Hematopoietic multipotent progenitor cell treated with erythropoietin and hydrocortisone succinate and interleukin-3 and kit ligand, for 4 days (in vitro differentiated cells): ENCODE measurements around the gene AFAP1L2.

Source experiments
- DNase-seq: peaks from one replicate; pipeline ENCODE4 v3.0.0-alpha.2; 2015

AFAP1L2 gene

DNA sequence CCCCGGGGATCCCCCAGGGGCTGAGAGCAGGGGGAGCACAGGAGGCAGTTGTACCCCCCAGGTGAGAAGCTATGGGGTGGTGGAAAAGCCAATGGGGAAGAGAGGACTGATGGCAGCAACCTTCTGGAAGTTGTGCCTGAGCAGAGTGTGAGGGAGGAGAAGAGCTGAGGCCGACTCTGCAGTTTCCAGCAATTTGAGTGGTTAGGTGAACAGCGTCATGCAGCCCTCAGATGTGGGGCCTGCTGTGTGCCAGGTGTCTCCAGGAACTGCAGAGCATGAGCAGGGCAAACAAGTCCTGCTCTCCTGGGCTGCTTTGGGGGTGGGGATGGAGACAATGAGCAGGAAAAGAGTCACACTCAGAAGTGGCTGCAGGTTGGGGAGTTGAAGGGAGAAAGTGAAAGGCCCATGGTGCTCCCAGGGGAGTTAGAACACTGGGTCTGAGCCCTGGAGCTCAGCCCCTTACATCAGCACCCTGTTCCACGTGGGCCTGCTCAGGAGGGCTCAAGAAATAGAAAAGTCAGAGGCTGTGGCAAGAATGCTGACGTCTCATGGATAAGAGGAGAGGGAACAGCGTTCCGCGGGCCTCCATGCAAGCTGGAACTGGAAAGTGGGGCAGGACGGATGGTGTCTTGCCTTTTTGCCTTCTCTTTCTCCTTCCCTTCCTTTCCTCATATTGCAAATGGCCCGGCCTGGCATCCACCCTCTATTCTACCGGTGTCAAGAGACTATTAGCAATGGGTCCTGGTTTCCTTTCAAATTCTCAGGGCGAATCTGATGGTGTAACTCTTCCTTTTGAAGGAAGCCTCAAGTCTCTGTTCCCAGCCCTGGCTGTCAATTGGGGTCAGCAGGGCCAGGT is 4.0 kb upstream of the AFAP1L2 start:
- DNase-seq: no peak

DNA sequence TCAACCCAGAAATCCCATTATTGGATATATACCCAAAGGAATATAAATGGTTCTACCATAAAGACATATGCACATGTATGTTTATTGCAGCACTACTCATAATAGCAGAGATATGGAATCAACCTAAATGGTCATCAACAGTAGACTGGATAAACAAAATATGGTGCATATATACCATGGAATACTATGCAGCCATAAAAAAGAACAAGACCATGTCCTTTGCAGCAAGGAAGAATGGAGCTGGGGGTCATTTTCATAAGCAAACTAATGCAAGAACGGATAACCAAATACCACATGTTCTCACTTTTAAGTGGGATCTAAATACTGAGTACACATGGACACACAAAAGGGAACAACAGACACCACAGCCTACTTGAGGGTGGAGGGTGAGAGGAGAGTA is 2.2 kb upstream of the AFAP1L2 start:
- no peak for DNase-seq

DNA sequence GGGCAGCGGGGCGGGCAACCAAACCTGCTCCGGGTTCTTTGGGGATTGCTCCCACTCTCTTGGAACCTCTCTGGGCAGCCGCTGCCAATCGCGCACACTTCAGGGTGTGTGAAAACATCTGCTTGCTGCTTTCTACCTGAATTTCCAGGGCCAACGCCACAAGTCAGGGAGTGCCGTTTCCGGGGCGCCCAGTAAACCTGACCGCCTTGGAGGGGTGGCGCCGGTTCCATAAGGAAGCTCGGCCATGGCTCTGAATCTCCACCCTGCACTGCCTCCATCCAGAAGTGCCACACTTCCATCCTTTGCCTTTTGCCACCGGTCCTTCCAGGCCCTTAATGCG is 679 bp upstream of the AFAP1L2 start:
- no peak for DNase-seq

DNA sequence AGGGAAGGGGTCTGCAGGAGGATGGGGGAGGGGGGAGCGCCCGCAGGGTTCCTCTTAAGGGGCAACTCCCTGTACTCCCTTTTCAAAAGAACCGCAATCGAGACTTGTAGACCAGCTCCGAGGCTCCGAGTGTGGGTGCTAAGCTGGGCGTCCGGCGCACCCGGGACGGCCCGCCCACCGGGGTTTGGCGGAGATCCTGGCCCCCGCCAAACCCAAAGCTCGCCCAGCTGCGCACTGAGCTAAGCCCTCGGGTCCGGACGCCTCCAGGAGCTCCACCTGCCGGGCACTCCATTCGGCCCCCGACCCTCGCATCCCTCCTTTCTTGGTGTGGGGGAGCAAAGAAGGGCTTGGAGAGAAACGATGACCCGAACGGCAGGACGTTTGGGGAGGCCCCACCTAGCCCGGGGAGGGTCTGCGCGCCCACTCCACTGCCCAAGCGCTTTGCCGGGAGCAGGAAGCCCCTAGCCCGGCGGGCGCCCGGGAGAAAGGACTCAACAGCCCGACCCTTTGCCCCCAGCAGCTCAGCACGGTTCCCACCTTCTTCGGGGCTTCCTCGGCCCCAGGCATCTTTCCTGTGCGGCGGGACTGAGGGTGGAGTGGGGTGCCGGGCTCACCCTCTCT is 651 bp downstream of the AFAP1L2 start:
- peak; percentile 17 for DNase-seq

DNA sequence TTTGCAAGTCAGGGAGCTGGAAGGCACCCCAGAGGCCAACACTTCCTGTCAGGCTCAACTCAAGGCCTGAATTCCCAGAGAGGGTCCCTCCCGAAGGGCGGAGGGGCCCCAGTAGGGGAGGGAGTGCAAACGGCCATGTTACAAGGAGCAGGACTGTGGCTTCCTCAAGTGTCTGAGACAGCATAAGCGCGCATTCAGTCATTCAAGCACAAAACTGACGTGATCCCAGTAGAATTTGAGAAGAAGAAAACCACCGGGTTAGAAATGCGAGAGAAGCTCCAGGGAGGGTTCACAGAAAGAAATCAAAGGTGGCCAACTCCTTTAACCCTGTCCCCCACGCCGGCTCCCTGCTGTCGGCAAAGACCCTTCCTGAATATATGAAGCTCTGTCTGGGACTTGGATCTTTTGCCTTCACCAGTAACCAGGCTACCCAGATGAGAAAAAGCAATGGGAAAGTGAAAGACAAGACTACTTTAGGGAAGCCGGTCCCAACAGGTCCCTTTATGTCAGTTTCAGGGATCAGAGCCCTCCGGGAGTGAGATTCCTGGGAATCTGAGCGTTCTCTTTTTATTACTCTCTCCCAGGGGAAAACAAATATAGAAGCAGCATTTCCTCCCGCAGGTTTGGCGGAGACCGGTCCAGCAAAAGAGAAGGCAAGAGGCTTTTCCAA is 1.3 kb downstream of the AFAP1L2 start:
- DNase-seq: peak; percentile 10

DNA sequence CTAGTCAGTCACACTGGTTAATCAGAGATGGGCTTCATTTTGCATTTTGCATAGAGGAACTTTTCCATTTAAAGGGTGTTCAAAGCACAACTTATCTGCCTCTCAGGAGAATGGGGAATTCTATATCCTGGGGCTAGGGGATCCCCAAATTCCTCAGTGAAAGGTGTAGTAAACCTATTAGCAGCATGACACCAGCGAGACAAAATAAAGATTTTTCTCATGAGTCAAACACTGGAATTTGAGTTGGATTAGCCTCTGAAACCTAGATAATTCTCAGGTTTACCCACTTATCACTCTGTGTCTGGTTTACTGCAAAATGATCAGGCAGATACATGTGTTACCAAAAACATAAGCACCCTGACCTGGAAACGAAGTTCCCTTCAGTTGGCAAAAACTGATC is 2.1 kb downstream of the AFAP1L2 start:
- no peak for DNase-seq

DNA sequence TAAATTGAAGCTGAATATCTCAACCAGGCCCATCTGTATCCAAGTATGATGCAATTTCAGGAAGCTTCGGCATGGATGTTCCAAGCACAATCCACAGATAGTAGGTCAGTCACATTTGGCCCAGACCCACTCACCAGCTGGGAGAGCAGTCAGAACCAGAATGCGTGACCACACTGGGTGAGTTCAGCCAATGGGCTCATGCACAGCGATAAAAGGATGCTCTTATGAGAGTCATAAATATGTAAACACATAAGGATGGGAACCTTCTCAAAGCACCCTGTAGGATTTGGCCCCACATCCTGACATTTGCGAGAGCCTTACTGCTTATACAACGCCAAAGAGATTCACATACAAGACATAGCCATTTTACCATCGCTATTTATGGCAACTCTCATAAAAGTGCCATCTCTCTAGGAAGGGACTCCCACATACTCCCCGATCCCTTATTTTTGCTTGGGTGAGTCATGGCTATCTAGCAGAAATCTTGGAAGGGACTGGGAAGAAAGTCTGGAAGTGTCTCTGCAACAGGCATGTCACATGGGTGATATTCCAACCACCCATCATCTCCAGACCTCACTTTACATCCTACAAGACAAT is 3.0 kb downstream of the AFAP1L2 start:
- no peak for DNase-seq

DNA sequence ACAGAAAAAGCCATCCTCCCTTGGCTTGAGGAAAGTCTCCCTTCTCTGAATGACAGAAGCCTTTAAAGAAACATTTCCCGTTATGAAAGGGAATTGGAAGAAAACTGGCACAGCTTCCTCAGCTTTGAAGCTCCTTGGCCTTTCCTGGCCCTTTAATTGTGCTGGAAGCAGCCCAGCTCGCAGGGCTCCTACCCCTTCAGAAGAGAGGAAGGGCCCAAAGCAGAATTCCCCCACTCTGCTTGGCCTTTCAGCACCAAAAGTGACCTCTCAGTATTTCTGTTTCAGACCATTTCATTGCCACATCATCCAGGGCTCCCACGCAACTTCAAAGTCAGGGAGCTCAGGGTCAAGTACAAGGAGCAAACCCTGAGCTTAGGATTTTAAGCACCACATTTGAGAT is 4.2 kb downstream of the AFAP1L2 start:
- no peak for DNase-seq

DNA sequence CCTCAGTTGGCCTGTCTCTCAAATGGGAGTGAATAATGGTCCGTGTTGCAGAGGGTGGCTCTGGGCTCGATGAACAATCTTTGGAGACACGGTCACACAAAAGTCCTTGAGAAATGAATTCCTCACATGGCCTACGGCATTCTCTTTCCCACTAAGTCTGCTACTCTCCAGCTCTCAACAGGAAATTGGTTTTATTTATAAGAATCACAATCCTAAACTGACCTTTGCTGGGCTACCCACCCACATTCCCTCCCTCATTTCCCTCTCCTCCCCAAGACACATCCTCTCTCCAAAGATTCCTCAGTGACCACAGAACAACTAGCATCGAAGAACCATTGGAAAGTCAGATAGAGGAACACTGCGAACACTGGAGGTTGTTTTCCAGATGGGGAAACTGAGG is 4.7 kb downstream of the AFAP1L2 start:
- no peak for DNase-seq

DNA sequence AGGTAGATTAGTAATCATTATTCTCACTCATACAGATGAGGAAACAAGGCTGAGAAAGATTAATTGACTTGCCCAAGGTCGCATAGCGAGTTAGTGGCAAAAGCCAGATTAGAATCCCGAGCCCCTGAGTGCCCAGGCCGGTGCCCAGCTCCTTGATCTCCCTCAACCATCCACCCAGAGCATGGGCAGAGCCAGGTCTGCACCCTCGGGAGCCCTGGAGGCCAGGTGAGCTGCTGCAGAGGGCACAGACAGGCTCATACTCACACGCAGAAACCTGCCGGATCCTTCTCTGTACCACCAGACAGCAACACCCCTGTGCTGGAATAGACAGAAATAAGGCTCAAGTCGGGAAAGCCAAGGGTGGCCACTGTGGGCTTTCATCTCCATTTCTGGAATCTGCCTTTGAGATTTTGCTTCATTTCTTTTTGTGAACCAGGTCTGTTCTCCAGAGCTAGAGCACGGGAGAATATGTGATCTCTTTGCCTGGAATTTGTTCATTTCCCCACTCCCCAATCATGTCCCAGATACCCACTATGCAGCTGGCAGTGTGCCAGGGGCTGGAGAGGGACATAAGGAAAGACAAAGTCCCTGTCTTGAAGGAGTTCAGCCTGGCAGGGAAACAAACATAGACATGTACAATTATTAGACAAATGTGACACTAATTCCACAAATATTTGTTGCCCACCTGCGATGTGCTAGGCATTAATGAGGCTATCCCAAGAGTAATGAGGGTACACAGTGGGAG is 5.5 kb downstream of the AFAP1L2 start:
- DNase-seq: no peak

DNA sequence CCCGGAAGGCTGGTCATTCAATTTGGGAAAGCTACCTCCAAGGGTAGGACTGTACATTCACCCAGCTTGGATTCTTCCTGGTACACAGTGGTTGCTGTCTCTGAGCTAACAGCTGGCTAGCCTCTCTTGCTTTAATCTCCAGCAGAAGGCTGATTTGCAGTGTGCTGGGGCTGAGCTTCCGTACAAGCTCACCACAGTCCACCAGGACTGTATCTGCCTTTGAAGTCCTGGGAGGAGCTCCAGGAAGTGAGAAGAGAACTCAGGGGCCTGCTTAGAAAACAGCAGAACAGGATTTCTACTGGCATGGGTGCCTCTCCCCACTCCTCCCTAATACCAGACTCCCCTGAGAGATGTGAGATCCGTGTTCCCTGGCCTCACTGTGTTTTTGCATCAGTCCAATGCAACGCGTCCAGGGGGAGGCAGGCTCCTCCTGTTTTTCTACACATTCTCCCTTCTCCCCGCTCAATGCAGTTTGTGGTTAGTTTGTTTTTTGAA is 6.6 kb downstream of the AFAP1L2 start:
- DNase-seq: peak; percentile 15

DNA sequence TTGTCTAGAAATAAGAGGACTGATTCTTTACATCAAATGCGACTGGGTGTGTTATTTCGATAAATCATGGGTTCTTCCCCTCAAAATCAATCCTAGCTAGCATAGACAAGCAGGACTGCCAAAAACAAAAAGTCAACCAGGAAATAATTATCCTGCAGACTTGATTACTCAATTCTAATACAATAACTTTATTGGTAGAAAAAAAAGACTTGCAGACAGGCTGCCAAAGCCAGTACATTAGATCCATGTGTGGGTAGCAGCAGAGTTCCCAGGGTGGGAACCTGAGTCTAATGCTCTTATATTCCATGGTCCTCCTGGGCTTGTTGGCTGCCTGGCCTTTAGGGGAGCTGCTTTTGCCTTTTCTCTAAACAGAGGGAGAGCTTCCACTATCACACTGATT is 7.8 kb downstream of the AFAP1L2 start:
- DNase-seq: no peak

DNA sequence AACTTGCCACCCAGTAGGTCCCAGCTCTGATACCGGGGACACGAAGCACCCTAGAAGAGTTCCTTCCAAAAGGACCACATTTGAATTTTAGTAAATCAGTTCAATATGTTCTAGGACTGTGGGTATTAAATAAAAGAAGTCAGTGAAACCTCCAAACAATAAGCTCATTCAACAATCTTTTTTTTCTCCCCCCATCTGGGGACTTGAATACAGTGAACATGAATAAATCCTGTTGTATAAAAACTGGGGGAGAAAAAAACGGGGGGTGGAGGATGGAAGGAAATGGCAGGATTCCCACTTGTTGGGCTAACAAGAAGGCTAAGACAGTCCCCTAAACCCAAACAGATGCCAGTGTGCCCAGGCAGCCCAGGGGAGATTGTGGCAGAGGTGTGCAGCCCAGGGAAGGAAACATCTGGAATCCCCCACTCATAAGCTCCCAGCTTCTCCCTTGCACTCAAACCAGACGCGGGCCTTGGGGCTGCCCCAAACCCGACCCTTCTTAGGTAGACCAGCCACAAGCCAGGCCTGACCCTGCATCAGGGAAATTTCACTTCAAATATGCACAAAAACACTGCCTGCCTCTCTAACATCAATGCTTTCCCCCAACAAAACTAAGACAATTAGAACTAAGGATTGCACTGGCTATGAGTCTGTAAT is 8.8 kb downstream of the AFAP1L2 start:
- DNase-seq: no peak

DNA sequence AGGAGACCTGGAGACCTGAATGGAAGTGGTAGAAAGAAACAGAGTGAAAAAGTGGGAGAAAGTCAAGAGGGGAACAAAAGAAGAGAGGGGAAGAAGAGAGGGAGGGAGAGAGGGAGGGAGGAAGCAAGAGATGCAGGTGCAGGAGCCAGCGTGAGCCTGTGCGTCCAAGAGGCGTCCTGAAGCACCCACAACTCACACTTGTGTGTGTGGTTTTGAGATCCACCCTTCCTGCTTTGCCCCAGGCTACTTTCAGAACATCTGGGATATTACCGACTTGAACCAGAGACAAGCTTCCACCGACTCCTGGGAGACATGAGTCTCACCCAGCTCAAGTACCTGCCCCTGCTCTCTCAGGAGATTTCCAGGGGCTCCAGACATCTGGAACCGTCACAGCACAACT is 9.8 kb downstream of the AFAP1L2 start:
- DNase-seq: no peak

DNA sequence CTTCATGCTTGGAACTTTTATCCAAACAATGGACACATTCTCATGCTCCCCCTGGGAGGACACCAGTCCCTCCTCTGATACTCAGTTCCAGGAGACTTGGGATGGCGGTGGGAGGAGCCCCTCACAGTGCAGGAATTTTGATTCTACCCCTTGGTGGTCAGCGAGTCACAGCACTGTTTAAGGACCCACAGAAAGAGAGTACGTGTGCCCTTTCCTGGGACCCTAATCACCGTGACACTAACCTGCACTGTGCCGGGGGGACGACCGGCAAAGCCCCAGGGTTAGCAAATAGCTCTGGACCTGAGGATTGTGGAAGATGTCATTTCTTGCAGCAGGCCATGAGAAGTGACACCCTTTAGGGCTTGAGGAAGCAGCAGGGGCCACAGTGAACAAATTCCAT is 10.4 kb downstream of the AFAP1L2 start:
- DNase-seq: no peak

DNA sequence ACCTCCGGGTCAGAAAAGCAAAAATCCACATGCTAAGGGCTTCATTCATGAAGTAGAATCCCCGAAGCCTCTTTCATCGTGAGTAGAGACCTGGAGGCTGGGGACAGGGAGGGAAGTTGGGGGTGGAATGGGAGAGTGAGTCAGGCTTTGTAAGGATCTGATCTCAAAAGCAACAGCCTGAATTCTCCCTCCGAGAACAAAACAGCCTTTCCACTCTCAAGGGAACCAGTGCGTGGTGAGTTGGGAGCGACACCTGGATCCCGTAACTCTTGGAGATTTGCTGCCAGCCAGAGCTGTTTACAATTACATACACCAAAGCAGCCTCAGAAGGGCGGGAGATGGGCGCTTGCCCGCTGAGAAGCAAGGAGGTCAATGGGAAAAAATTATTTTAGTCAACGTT is 10.8 kb downstream of the AFAP1L2 start:
- no peak for DNase-seq

DNA sequence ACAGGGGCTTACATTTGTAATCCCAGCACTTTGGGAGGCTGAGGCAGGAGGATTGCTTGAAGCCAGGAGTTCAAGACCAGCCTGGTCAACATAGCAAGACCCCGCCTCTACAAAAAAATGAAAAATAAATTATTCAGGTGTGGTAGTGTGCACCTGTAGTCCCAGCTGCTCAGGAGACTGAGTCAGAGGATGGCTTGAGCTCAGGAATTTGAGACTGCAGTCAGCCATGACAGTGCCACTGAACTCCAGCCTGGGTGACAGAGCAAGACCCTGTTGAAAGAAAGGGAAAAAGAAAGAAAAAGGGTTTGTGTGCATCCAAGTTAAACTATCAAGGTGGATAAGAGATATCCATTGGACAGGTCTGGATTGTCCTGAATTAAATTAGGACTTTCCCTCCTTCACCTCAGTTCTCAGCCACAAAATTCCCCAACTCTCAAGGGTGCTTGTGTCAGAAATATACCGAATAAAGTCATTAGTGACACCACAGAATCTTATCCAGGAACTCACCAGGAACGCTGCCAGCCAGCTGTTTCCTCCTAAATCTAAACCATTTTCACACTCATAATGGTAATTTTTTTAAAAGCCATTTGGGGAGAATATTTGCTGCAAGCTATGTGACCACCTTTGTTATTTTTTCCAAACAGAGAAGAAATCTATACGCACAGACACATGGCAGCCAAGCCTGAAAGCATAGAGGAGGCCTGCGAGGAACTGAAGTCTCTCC is 12.0 kb downstream of the AFAP1L2 start:
- peak; percentile 23 for DNase-seq

DNA sequence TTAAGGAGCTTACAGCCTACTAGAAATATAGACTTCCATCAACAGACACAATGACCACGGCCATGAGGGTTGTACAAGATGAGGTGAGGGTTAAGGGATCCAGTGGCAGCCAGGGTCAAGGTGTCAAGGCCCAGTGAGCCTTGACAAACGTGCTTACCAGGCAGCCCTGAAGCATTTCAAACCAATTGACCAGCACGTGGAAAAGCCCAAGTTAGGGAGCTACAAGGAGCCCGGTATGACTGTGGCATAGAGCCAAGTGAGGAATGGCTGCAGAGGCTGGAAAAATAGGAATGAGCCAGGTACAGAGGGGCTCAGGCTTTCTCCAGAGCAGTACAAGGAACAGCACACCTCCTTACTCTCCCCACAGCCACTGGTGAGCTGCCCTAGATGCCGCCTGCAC is 12.7 kb downstream of the AFAP1L2 start:
- DNase-seq: no peak

DNA sequence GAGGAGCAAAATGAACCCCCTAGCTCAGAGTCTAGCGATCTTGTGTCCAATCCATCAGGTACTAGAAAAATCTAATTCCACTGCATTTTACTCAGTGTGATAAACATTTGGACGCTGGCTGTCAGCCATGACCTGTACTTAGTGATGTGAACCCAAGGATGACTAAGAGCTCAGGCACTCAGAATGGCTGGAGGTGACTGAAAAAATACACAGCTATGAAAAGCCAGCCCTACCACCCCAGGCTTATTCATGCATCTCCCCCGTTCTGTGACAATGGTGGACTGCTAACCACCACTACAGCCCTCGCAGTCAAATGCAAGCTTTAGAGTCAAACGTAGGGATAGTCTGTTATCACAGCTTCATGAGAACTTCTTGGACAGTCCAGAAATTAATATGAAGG is 14.9 kb downstream of the AFAP1L2 start:
- no peak for DNase-seq

DNA sequence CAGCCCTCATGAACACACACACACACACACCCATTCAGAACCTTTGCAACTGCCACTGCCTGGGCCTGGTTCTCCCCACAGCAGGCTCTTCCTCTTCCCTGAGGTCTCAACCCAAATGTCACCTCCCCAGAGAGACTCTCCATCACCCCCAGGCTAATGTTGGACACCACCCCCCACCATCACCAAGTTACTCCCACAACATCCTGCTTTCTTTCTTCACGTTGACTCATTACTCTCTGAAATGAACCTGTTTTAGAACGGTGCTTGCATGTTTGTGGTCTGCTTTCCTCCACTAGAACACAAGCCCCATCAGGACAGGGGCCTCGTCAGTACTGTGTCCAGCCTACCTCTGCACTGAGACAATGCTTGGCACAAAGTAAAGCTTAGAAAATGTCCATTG is 16.0 kb downstream of the AFAP1L2 start:
- no peak for DNase-seq

DNA sequence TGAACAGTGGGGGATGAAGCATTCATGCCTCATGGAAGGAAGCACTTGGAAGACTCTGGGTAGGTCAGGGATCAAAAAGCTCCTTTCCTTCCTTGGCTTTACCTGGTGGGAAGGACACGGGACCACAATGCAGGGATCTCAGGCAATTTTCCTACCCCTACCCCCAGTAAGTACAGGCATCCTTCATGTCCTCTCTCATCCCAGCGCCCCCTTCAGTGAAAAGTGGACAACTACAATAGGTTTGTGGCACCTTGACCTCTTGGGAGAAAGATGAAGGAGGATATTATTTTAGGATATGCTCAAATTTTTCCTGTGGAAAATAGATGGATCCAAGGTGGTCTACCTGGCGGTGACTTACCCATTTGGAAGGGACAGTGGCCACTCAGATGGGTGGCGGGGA is 16.5 kb downstream of the AFAP1L2 start:
- DNase-seq: no peak

DNA sequence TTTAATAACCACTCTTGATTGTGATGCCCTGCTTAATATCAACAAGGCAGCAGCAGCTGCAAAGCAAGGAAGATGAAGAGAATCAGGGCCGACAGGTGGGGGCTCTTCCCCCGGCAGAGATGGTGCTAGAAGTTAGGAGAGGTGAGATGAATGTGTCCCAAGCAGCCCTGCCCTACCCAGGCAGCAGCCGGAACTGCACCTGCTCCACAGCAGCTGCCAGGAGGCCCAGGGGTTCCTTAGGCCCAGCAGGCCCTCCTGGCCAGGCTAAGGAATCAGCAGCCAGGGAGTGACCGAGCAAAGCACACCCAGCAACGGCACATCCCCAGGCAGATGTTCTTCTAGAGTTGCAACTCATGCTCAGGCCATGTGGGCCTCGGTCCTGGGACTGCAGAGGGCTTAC is 17.9 kb downstream of the AFAP1L2 start:
- DNase-seq: no peak
